HEK293 (cell line): ENCODE results near the gene THBS3.

Experiments used
- CTCF ChIA-PET: fragments of 350-600 bp; formaldehyde crosslinking; extraction: SDS; loops from one replicate; lab custom pipeline; 2021; ENCODE audit warnings: antibody characterized with exemption; lab: Yijun Ruan, JAX
- POLR2A ChIA-PET: fragments of 300-600 bp; formaldehyde crosslinking; extraction: SDS; loops from one replicate; lab custom pipeline; 2020; ENCODE audit warnings: antibody characterized with exemption, inconsistent platforms; lab: Yijun Ruan, JAX
- H3K27ac ChIP-seq: fragments of 200-500 bp; sonication (Bioruptor generic); 2 replicates; pipeline ENCODE4 v1.5.1; 2014; ENCODE audit warnings: low read depth, low read length, control low read depth, inconsistent platforms; ENCODE audit errors: extremely low read depth
- H3K36me3 ChIP-seq, 2 experiments: fragments of 200-500 bp in 1 of 2; sonication (Bioruptor generic) in 1 of 2; 1 replicate in 1 of 2; 2 replicates in 1 of 2; pipeline ENCODE4 v1.5.1; 2014 to 2017; ENCODE audit warnings: inconsistent platforms in 2 of 2, low read length in 2 of 2; ENCODE audit not compliant: control insufficient read depth in 2 of 2, insufficient read depth in 1 of 2
- H3K4me1 ChIP-seq: fragments of 200-500 bp; sonication (Bioruptor generic); 2 replicates; pipeline ENCODE4 v1.5.1; 2014; ENCODE audit warnings: mild to moderate bottlenecking, low read length, inconsistent platforms; ENCODE audit not compliant: control insufficient read depth, insufficient read depth
- H3K4me3 ChIP-seq: 2 replicates; pipeline ENCODE4 v1.5.1; 2011; ENCODE audit warnings: low read depth, mild to moderate bottlenecking, control low read depth, low read length, moderate library complexity
- H3K9me3 ChIP-seq: fragments of 200-500 bp; sonication (Bioruptor generic); 2 replicates; pipeline ENCODE4 v1.5.1; 2014; ENCODE audit warnings: low read depth, low read length, inconsistent platforms; ENCODE audit not compliant: control insufficient read depth, insufficient read depth
- KLF10 ChIP-seq: fragments of 450-650 bp; IDR thresholded peaks from 2 replicates; pipeline ENCODE4 v1.5.1; 2018; ENCODE audit warnings: missing biosample characterization, mild to moderate bottlenecking, missing genetic modification characterization
- SP7 ChIP-seq: fragments of 450-650 bp; formaldehyde crosslinking; IDR thresholded peaks from 2 replicates; pipeline ENCODE4 v1.5.1; 2016; ENCODE audit warnings: missing biosample characterization, missing genetic modification characterization
- ZBTB20 ChIP-seq: fragments of 450-650 bp; formaldehyde crosslinking; IDR thresholded peaks from 2 replicates; pipeline ENCODE4 v1.5.1; 2016; ENCODE audit warnings: missing biosample characterization, missing genetic modification characterization
- ZBTB7A ChIP-seq: fragments of 450-650 bp; formaldehyde crosslinking; IDR thresholded peaks from 2 replicates; pipeline ENCODE4 v1.5.1; 2016; ENCODE audit warnings: low read depth, missing biosample characterization, missing genetic modification characterization
- ZNF239 ChIP-seq: fragments of 450-650 bp; formaldehyde crosslinking; IDR thresholded peaks from 2 replicates; pipeline ENCODE4 v1.5.1; 2016; ENCODE audit warnings: missing biosample characterization, missing genetic modification characterization
- ZNF302 ChIP-seq: fragments of 450-650 bp; formaldehyde crosslinking; IDR thresholded peaks from 2 replicates; pipeline ENCODE4 v1.5.1; 2016; ENCODE audit warnings: missing biosample characterization, missing genetic modification characterization, low read depth
- ZNF394 ChIP-seq: fragments of 450-650 bp; formaldehyde crosslinking; IDR thresholded peaks from 2 replicates; pipeline ENCODE4 v1.5.1; 2016; ENCODE audit warnings: missing biosample characterization, missing genetic modification characterization, mild to moderate bottlenecking, moderate library complexity, borderline replicate concordance
- ZNF404 ChIP-seq: fragments of 450-650 bp; formaldehyde crosslinking; IDR thresholded peaks from 2 replicates; pipeline ENCODE4 v1.5.1; 2017; ENCODE audit warnings: missing biosample characterization, missing genetic modification characterization
- ZNF514 ChIP-seq: fragments of 450-650 bp; formaldehyde crosslinking; IDR thresholded peaks from 2 replicates; pipeline ENCODE4 v1.5.1; 2016; ENCODE audit warnings: missing biosample characterization, missing genetic modification characterization
- ZNF544 ChIP-seq: fragments of 450-650 bp; formaldehyde crosslinking; IDR thresholded peaks from 2 replicates; pipeline ENCODE4 v1.5.0; 2017; ENCODE audit warnings: missing biosample characterization, missing genetic modification characterization
- ZNF600 ChIP-seq: fragments of 450-650 bp; formaldehyde crosslinking; IDR thresholded peaks from 2 replicates; pipeline ENCODE4 v1.5.1; 2016; ENCODE audit warnings: missing biosample characterization, missing genetic modification characterization
- ZNF776 ChIP-seq: fragments of 450-650 bp; formaldehyde crosslinking; IDR thresholded peaks from 2 replicates; pipeline ENCODE4 v1.5.0; 2017; ENCODE audit warnings: missing biosample characterization, missing genetic modification characterization, borderline replicate concordance
- ZNF791 ChIP-seq: fragments of 450-650 bp; formaldehyde crosslinking; IDR thresholded peaks from 2 replicates; pipeline ENCODE4 v1.5.1; 2016; ENCODE audit warnings: missing biosample characterization, missing genetic modification characterization
- ZSCAN30 ChIP-seq: fragments of 450-650 bp; IDR thresholded peaks from 2 replicates; pipeline ENCODE4 v1.5.1; 2018; ENCODE audit warnings: missing biosample characterization, mild to moderate bottlenecking, missing genetic modification characterization, moderate library complexity
- TF ChIP-seq, protein P1 (sequence below): fragments of 450-650 bp; formaldehyde crosslinking; IDR thresholded peaks from 2 replicates; pipeline ENCODE4 v1.5.1; 2016; ENCODE audit warnings: missing biosample characterization, missing genetic modification characterization
- TF ChIP-seq, protein P2 (sequence below): fragments of 450-650 bp; formaldehyde crosslinking; IDR thresholded peaks from 2 replicates; pipeline ENCODE4 v1.5.1; 2016; ENCODE audit warnings: missing biosample characterization, missing genetic modification characterization
- TF ChIP-seq, protein P3 (sequence below): fragments of 450-650 bp; formaldehyde crosslinking; IDR thresholded peaks from 2 replicates; pipeline ENCODE4 v1.5.1; 2017; ENCODE audit warnings: missing biosample characterization, missing genetic modification characterization
- TF ChIP-seq, protein P4 (sequence below): fragments of 450-650 bp; formaldehyde crosslinking; IDR thresholded peaks from 2 replicates; pipeline ENCODE4 v1.5.1; 2016; ENCODE audit warnings: missing biosample characterization, missing genetic modification characterization, low read depth
- TF ChIP-seq, protein P5 (sequence below): fragments of 450-650 bp; formaldehyde crosslinking; IDR thresholded peaks from 2 replicates; pipeline ENCODE4 v1.5.1; 2016; ENCODE audit warnings: missing biosample characterization, missing genetic modification characterization

The THBS3 gene

DNA sequence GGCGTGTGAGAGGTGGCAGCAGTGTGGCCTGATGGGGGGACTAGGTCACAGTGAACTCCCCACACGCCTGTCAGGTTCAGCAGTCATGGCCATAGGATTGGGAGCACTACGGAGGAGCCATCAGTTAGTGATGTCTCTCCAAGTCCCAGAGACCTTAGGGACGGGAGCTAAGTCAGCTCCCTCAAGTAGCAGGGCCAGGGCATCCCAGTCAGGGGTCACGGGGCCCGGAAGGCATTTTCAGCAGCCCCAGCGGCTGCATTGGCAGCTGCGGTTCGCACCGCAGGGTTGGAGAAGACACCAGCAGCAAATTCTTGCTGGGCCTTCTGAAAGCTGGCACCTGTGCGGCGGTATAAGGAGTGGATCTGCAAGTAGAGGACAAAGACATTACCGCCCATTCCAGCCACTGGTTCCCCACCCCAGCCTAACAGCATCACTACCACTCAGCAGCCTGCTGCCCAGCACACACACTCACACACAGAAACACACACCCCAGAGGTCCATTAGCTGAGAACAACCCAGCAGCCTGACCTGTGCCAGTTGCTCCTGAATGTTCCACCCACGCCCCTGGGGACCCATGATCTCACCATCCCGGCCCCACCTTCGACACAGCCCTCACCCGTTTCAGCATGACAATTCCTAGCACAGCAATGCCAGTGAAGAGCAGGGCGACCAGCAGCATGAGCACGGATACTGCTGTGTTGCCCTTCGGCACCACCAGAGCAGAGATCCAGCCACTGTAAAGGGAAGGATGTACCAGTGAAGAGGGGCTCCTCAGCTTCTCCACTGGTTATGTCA is 48.6 kb upstream of the THBS3 start (continued):
- TF ChIP-seq ZNF394 (tag by site-specific recombination): peak; percentile 79; the same call in 1 of the 2 replicates
- TF ChIP-seq, protein P1, sequence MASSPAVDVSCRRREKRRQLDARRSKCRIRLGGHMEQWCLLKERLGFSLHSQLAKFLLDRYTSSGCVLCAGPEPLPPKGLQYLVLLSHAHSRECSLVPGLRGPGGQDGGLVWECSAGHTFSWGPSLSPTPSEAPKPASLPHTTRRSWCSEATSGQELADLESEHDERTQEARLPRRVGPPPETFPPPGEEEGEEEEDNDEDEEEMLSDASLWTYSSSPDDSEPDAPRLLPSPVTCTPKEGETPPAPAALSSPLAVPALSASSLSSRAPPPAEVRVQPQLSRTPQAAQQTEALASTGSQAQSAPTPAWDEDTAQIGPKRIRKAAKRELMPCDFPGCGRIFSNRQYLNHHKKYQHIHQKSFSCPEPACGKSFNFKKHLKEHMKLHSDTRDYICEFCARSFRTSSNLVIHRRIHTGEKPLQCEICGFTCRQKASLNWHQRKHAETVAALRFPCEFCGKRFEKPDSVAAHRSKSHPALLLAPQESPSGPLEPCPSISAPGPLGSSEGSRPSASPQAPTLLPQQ (tag by site-specific recombination): peak; percentile 89
- TF ChIP-seq ZNF776: no peak
- TF ChIP-seq, protein P2, sequence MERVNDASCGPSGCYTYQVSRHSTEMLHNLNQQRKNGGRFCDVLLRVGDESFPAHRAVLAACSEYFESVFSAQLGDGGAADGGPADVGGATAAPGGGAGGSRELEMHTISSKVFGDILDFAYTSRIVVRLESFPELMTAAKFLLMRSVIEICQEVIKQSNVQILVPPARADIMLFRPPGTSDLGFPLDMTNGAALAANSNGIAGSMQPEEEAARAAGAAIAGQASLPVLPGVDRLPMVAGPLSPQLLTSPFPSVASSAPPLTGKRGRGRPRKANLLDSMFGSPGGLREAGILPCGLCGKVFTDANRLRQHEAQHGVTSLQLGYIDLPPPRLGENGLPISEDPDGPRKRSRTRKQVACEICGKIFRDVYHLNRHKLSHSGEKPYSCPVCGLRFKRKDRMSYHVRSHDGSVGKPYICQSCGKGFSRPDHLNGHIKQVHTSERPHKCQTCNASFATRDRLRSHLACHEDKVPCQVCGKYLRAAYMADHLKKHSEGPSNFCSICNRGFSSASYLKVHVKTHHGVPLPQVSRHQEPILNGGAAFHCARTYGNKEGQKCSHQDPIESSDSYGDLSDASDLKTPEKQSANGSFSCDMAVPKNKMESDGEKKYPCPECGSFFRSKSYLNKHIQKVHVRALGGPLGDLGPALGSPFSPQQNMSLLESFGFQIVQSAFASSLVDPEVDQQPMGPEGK (tag by site-specific recombination): peak; percentile 61; the same call in 1 of the 2 replicates

DNA sequence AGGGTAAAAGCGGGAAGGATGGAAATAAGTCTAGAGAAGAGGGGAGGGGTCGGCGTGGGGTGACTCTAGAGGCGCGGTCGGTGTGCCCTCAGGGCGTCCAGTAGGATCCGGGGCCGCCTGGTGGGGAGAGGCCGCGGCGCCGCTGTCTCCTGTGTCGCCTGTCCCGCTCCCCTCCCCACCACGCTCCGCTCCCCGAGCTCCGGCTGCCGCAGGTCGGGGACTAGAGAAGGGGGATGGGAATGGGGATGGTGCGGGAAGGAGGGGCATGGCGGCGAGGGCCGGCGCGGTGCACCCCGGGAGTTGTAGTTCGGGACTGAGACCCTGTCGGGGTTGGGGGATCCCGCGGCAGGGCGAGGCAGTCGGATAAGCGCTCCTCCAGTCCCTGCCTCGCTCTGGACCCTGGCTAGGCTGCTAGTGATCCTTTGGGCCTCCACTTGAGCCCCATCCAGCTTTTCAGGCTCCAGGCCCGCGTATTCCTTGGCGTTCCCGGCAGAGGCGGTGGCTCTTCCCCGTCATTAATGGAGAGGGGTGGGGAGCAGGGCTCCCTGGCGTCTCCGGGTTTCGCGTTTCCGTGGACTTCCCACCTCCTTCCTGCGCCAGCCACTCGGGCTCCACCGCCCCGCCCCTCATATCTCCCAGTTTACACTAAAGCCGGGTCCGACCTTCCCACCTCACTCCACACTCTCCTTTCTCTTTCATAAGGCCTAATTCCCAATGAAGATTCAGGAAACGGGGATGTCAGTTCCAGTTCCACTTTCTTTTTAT is 47.7 kb upstream of the THBS3 start, which contains the start of gene ENTREP3:
ENTREP3 (minus strand) TSS at position 241 of the 765 bp plus-strand sequence. CDS start 606 bp downstream, outside the sequence.
- CTCF ChIA-PET: interaction anchor here (0.6 to 1.0 kb wide), 5 partner anchors 10 to 315 kb away, joined by 3 to 4 read pairs (median 3); no protein-coding TSS in a partner anchor
- Histone ChIP-seq H3K9me3 (no peaks in the 10 kb centered on the region), H3K4me1 (no peaks in the 10 kb centered on the region), H3K4me3 (peak within 1 kb of the TSS; percentile 73), H3K36me3 (peaks cover 0 to 56% of the 10 kb centered on the region in 2 experiments; a peak in 2 of 3 replicates), H3K27ac (peak within 1 kb of the TSS; percentile 72)
- POLR2A ChIA-PET: interaction anchor here (0.8 to 3.7 kb wide), 7 partner anchors 10 to 82 kb away, joined by 3 to 28 read pairs (median 4); partner anchors contain the start of genes CLK2, FDPS and KRTCAP2
- TF ChIP-seq ZNF791 (tag by site-specific recombination) (no peak), ZBTB7A (tag by site-specific recombination) (peak; percentile 89), ZSCAN30 (tag by site-specific recombination) (peak; percentile 94), ZNF544 (tag by site-specific recombination) (no peak), ZNF404 (tag by site-specific recombination) (no peak), ZBTB20 (tag by site-specific recombination) (peak; percentile 96), ZNF600 (tag by site-specific recombination) (peak; percentile 82; the same call in 1 of the 2 replicates), SP7 (tag by site-specific recombination) (peak; percentile 82), ZNF302 (tag by site-specific recombination) (no peak), KLF10 (tag by site-specific recombination) (0 out of 2 replicates have a peak, but pooled peaks have one; percentile 57), ZNF239 (tag by site-specific recombination) (no peak), ZNF514 (tag by site-specific recombination) (no peak)
- TF ChIP-seq, protein P3, sequence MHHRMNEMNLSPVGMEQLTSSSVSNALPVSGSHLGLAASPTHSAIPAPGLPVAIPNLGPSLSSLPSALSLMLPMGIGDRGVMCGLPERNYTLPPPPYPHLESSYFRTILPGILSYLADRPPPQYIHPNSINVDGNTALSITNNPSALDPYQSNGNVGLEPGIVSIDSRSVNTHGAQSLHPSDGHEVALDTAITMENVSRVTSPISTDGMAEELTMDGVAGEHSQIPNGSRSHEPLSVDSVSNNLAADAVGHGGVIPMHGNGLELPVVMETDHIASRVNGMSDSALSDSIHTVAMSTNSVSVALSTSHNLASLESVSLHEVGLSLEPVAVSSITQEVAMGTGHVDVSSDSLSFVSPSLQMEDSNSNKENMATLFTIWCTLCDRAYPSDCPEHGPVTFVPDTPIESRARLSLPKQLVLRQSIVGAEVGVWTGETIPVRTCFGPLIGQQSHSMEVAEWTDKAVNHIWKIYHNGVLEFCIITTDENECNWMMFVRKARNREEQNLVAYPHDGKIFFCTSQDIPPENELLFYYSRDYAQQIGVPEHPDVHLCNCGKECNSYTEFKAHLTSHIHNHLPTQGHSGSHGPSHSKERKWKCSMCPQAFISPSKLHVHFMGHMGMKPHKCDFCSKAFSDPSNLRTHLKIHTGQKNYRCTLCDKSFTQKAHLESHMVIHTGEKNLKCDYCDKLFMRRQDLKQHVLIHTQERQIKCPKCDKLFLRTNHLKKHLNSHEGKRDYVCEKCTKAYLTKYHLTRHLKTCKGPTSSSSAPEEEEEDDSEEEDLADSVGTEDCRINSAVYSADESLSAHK (tag by site-specific recombination): peak; percentile 19; the same call in 1 of the 2 replicates
- TF ChIP-seq, protein P4, sequence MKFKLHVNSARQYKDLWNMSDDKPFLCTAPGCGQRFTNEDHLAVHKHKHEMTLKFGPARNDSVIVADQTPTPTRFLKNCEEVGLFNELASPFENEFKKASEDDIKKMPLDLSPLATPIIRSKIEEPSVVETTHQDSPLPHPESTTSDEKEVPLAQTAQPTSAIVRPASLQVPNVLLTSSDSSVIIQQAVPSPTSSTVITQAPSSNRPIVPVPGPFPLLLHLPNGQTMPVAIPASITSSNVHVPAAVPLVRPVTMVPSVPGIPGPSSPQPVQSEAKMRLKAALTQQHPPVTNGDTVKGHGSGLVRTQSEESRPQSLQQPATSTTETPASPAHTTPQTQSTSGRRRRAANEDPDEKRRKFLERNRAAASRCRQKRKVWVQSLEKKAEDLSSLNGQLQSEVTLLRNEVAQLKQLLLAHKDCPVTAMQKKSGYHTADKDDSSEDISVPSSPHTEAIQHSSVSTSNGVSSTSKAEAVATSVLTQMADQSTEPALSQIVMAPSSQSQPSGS (tag by site-specific recombination): no peak
- TF ChIP-seq, protein P5, sequence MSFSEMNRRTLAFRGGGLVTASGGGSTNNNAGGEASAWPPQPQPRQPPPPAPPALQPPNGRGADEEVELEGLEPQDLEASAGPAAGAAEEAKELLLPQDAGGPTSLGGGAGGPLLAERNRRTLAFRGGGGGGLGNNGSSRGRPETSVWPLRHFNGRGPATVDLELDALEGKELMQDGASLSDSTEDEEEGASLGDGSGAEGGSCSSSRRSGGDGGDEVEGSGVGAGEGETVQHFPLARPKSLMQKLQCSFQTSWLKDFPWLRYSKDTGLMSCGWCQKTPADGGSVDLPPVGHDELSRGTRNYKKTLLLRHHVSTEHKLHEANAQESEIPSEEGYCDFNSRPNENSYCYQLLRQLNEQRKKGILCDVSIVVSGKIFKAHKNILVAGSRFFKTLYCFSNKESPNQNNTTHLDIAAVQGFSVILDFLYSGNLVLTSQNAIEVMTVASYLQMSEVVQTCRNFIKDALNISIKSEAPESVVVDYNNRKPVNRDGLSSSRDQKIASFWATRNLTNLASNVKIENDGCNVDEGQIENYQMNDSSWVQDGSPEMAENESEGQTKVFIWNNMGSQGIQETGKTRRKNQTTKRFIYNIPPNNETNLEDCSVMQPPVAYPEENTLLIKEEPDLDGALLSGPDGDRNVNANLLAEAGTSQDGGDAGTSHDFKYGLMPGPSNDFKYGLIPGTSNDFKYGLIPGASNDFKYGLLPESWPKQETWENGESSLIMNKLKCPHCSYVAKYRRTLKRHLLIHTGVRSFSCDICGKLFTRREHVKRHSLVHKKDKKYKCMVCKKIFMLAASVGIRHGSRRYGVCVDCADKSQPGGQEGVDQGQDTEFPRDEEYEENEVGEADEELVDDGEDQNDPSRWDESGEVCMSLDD: peak; percentile 77
